NCI-H345 treated with DMSO at 0.1 percent for 48 hours (cell line): ENCODE data around the gene ZNF850.
"Not testable (repeated sequence)": the region's sequence is repeated elsewhere in the genome, so short reads cannot be mapped to it uniquely, and the experiment has no call there.

ENCODE experiments used
- DNase-seq: peaks from one replicate; lab custom pipeline; 2025; ENCODE audit not compliant: unreplicated experiment; lab: John Stamatoyannopoulos, UW

The ZNF850 gene

GRCh38 chr19:36772311-36773222 lies at the start of gene ZNF850:
ZNF850 (minus strand) TSS chr19:36772807; CDS start chr19:36762606, 10,201 bp downstream.
- DNase-seq, result peak; percentile 100

GRCh38 chr19:36821758-36822157 lies 49.2 kb upstream of the ZNF850 start:
- no peak for DNase-seq

- no peak for DNase-seq
Observed at GRCh38 chr19:36819130-36819630, 46.6 kb upstream of the ZNF850 start.

- no peak for DNase-seq
Observed at GRCh38 chr19:36807029-36807428, 34.4 kb upstream of the ZNF850 start.

GRCh38 chr19:36805364-36805763 lies 32.8 kb upstream of the ZNF850 start:
- DNase-seq, result no peak

GRCh38 chr19:36797786-36798108 lies 25.1 kb upstream of the ZNF850 start:
- no peak for DNase-seq

- DNase-seq, result no peak
Observed at GRCh38 chr19:36796714-36796992, 24.0 kb upstream of the ZNF850 start.

GRCh38 chr19:36791420-36792141 lies 19.0 kb upstream of the ZNF850 start:
- not testable (repeated sequence) for DNase-seq

- no peak for DNase-seq
Observed at GRCh38 chr19:36775768-36776167, 3.2 kb upstream of the ZNF850 start.

GRCh38 chr19:36773223-36773579 lies 594 bp upstream of the ZNF850 start:
- DNase-seq, result no peak

- DNase-seq, result no peak
Observed at GRCh38 chr19:36771261-36772231, 1.1 kb downstream of the ZNF850 start.

- DNase-seq, result no peak
Observed at GRCh38 chr19:36750066-36750691, 22.4 kb downstream of the ZNF850 start.

- not testable (repeated sequence) for DNase-seq
Observed at GRCh38 chr19:36749613-36750012, 23.0 kb downstream of the ZNF850 start.

- DNase-seq, result no peak
Observed at GRCh38 chr19:36748431-36749275, 24.0 kb downstream of the ZNF850 start.

- DNase-seq, result no peak
Observed at GRCh38 chr19:36747750-36748149, 24.9 kb downstream of the ZNF850 start.

GRCh38 chr19:36745870-36746269 lies 26.7 kb downstream of the ZNF850 start:
- no peak for DNase-seq

GRCh38 chr19:36736166-36736565 lies 36.4 kb downstream of the ZNF850 start:
- DNase-seq, result not testable (repeated sequence)

- no peak for DNase-seq
Observed at GRCh38 chr19:36719687-36720556, 52.7 kb downstream of the ZNF850 start.

GRCh38 chr19:36709423-36709822 lies 63.2 kb downstream of the ZNF850 start:
- no peak for DNase-seq
